VCaP (cell line): ENCODE measurements around the gene DDN.

Experiments used
- H3K27ac ChIP-seq: fragments of 450-650 bp; 2 replicates; pipeline ENCODE4 v1.5.1; 2017
- TF ChIP-seq, protein P1 (sequence below): fragments of 450-650 bp; conservative IDR thresholded peaks from 2 replicates; pipeline ENCODE4 v1.5.1; 2017; ENCODE audit warnings: mild to moderate bottlenecking, moderate library complexity

DDN gene

GRCh38 chr12:48972213-48972951, 26.8 kb downstream of the DDN start:
- H3K27ac ChIP-seq: no peak overlapping the region; the same call in 1 of the 2 replicates
- TF ChIP-seq, protein P1, sequence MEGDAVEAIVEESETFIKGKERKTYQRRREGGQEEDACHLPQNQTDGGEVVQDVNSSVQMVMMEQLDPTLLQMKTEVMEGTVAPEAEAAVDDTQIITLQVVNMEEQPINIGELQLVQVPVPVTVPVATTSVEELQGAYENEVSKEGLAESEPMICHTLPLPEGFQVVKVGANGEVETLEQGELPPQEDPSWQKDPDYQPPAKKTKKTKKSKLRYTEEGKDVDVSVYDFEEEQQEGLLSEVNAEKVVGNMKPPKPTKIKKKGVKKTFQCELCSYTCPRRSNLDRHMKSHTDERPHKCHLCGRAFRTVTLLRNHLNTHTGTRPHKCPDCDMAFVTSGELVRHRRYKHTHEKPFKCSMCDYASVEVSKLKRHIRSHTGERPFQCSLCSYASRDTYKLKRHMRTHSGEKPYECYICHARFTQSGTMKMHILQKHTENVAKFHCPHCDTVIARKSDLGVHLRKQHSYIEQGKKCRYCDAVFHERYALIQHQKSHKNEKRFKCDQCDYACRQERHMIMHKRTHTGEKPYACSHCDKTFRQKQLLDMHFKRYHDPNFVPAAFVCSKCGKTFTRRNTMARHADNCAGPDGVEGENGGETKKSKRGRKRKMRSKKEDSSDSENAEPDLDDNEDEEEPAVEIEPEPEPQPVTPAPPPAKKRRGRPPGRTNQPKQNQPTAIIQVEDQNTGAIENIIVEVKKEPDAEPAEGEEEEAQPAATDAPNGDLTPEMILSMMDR: no peak

GRCh38 chr12:48970702-48971334, 28.4 kb downstream of the DDN start:
- TF ChIP-seq, protein P1: no peak
- H3K27ac ChIP-seq: peak overlapping the region; percentile 61; the same call in 1 of the 2 replicates

GRCh38 chr12:48969833-48970701, 29.1 kb downstream of the DDN start:
- no peak overlapping the region for H3K27ac ChIP-seq
- TF ChIP-seq, protein P1: no peak

GRCh38 chr12:48969160-48969771, 29.9 kb downstream of the DDN start:
- TF ChIP-seq, protein P1: no peak
- peak overlapping the region; percentile 23; the same call in 1 of the 2 replicates for H3K27ac ChIP-seq

GRCh38 chr12:48968467-48968866, 30.7 kb downstream of the DDN start:
- TF ChIP-seq, protein P1: no peak
- peak overlapping the region; percentile 23; the same call in 1 of the 2 replicates for H3K27ac ChIP-seq

DNA sequence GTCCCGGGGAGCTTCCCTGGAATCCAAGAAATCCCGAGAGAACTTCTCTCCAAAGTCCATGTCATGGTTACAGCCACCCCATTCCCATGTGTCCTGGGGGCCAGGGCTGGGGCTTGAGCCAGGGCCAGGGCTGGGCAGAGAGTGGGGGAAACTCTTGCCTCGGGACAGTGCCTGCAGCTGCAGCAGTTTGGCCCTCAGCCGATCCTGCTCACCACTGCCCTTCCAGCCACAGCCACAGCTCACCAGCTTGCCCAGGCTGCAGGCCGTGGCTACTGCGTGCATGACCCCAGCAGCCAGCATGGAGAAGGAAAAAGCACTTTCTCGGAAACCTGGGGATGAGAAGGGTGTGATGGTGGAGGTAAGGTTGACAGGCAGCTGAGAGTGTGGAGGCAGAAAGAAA, 31.2 kb downstream of the DDN start:
- H3K27ac ChIP-seq: no peak overlapping the region
- TF ChIP-seq, protein P1: no peak
